K562 (cell line): ENCODE results near the gene SGO1. TPM values are rescaled to one million over a fixed set of nuclear protein-coding genes. Genes with fewer than 3 reads are reported as not detected.

Experiments used
- ATAC-seq: fragments of 200-7000 bp; cut with Tn5 transposase; 3 replicates; pipeline ENCODE4 v1.9.1; 2020; ENCODE audit warnings: moderate library complexity
- BruUV-seq: library from RNA; stranded (reverse); fragments of 400-500 nt; replicated peaks from 2 replicates; lab custom pipeline; 2021; lab: Mats Ljungman, UMichigan
- CTCF ChIA-PET: fragments of 300-600 bp; formaldehyde crosslinking; extraction: SDS; loops from one replicate; lab custom pipeline; 2021; ENCODE audit warnings: low intra/inter-chr PET ratio; lab: Yijun Ruan, JAX
- POLR2A ChIA-PET: fragments of 300-600, 350-650 bp; sonication (Branson Sonifier 250); formaldehyde crosslinking; extraction: SDS; loops from one replicate; lab custom pipeline; 2021; ENCODE audit warnings: antibody characterized with exemption, inconsistent platforms; lab: Yijun Ruan, JAX
- DNase-seq, 4 experiments: peaks; one replicate each; pipeline versions ENCODE4 v3.0.0 to v3.0.0-alpha.2; 2011 to 2018; ENCODE audit warnings: low spot score in 3 of 4, mixed read lengths in 3 of 4; ENCODE audit errors: extremely low read depth in 1 of 4
- FAIRE-seq: peaks from 2 replicates; lab custom pipeline; 2011; peaks lifted over from hg19 to GRCh38; lab: Jason Lieb, UNC
- H2AFZ ChIP-seq: 2 replicates; pipeline ENCODE4 v1.6.0; 2011; ENCODE audit warnings: low read depth, low read length, control low read depth, inconsistent platforms
- H3K27ac ChIP-seq: fragments of 200-600 bp; 3 replicates; pipeline ENCODE4 v1.8.0; 2011; ENCODE audit warnings: low read depth, mild to moderate bottlenecking, control low read depth, inconsistent platforms, low read length, moderate library complexity, mixed read lengths; ENCODE audit errors: extremely low read depth
- H3K27me3 ChIP-seq, 2 experiments: fragments of 300-600 bp in 1 of 2; 2 replicates in 1 of 2; 3 replicates in 1 of 2; pipeline versions ENCODE4 v1.6.0 to v1.8.0; 2011; ENCODE audit warnings: inconsistent platforms in 2 of 2, low read length in 2 of 2, mild to moderate bottlenecking in 1 of 2, mixed read lengths in 1 of 2, moderate library complexity in 1 of 2; ENCODE audit not compliant: control insufficient read depth in 2 of 2, insufficient read depth in 2 of 2
- H3K36me3 ChIP-seq: fragments of 300-600 bp; 3 replicates; pipeline ENCODE4 v1.8.0; 2011; ENCODE audit warnings: mild to moderate bottlenecking, low read length, inconsistent platforms; ENCODE audit not compliant: control insufficient read depth, insufficient read depth
- H3K4me1 ChIP-seq, 2 experiments: fragments of 200-600 bp in 1 of 2; replicated peaks in 1 of 2; 2 replicates in 1 of 2; 3 replicates in 1 of 2; pipeline versions ENCODE4 v1.5.1 to v1.8.0; 2011; ENCODE audit warnings: inconsistent platforms in 2 of 2, low read length in 2 of 2, mild to moderate bottlenecking in 1 of 2, mixed read lengths in 1 of 2, moderate library complexity in 1 of 2; ENCODE audit not compliant: control insufficient read depth in 2 of 2, insufficient read depth in 2 of 2
- H3K4me2 ChIP-seq: 2 replicates; pipeline ENCODE4 v1.6.1; 2011; ENCODE audit warnings: low read length, control low read depth, inconsistent platforms, mixed read lengths; ENCODE audit not compliant: insufficient read depth
- H3K4me3 ChIP-seq: fragments of 200-600 bp; sonication (generic), shearing (Covaris generic); 2 replicates; pipeline ENCODE4 v1.5.1; 2016; ENCODE audit warnings: control low read depth, inconsistent platforms
- H3K79me2 ChIP-seq: fragments of 200-600 bp; 3 replicates; pipeline ENCODE4 v1.8.0; 2011; ENCODE audit warnings: low read length, inconsistent platforms; ENCODE audit not compliant: control insufficient read depth, insufficient read depth
- H3K9ac ChIP-seq, 2 experiments: 2 replicates each; pipeline versions ENCODE4 v1.6.0 to v1.6.1; 2011; ENCODE audit warnings: low read depth in 2 of 2, low read length in 2 of 2, control low read depth in 1 of 2, inconsistent platforms in 1 of 2, mild to moderate bottlenecking in 1 of 2, mixed read lengths in 1 of 2; ENCODE audit not compliant: insufficient read depth in 1 of 2
- H3K9me1 ChIP-seq: one replicate; pipeline ENCODE4 v1.6.0; 2011; ENCODE audit warnings: inconsistent platforms, mild to moderate bottlenecking, low read length, moderate library complexity; ENCODE audit not compliant: control insufficient read depth, insufficient read depth
- H3K9me3 ChIP-seq: replicated peaks from 2 replicates; pipeline ENCODE4 v1.5.1; 2011; ENCODE audit warnings: low read depth, low read length, inconsistent platforms; ENCODE audit not compliant: control insufficient read depth, insufficient read depth
- H4K20me1 ChIP-seq: replicated peaks from 2 replicates; pipeline ENCODE4 v1.6.1; 2011; ENCODE audit warnings: low read length, inconsistent platforms, mixed read lengths; ENCODE audit not compliant: control insufficient read depth, insufficient read depth
- ETS2 ChIP-seq: IDR thresholded peaks from 2 replicates; pipeline ENCODE4 v1.6.1; 2016; ENCODE audit warnings: borderline replicate concordance, missing genetic modification characterization, mild to moderate bottlenecking, moderate library complexity, missing compliant biosample characterization; ENCODE audit not compliant: poor library complexity, severe bottlenecking
- KLF6 ChIP-seq: fragments of 250-450 bp; sonication (Bioruptor Pico); IDR thresholded peaks from 2 replicates; pipeline ENCODE4 v1.4.0; 2020; ENCODE audit warnings: mild to moderate bottlenecking, moderate library complexity, borderline replicate concordance
- L3MBTL2 ChIP-seq: fragments of 450-650 bp; IDR thresholded peaks from 2 replicates; pipeline ENCODE4 v1.6.1; 2016; ENCODE audit warnings: mild to moderate bottlenecking, moderate library complexity
- TAL1 ChIP-seq: fragments of 450-650 bp; IDR thresholded peaks from 2 replicates; pipeline ENCODE4 v1.6.1; 2016; ENCODE audit warnings: mild to moderate bottlenecking
- ZNF717 ChIP-seq: fragments of 250-450 bp; sonication (Bioruptor Pico); IDR thresholded peaks from 2 replicates; pipeline ENCODE4 v1.5.0; 2021
- WGBS: fragments of 100-300 bp; shearing (Covaris generic); methylation state at CpG from one replicate; pipeline ENCODE4 v1.1.6; 2016; ENCODE audit warnings: low coverage, mixed read lengths; ENCODE audit not compliant: insufficient coverage; ENCODE audit errors: missing lambda C conversion rate; 5-methylcytosine and 5-hydroxymethylcytosine counted together
- in situ Hi-C: fragments of 300-500 bp; cut with MboI; formaldehyde crosslinking; loops from 4 replicates; pipeline ENCODE4 v1.15.0; 2018; ENCODE audit warnings: inconsistent platforms, mixed read lengths
- intact Hi-C: fragments of 100-400 bp; cut with micrococcal nuclease; formaldehyde crosslinking; loops from 2 replicates; pipeline ENCODE4 v1.14.2; 2022
- polyA plus RNA-seq, 8 experiments: library from polyadenylated mRNA; depleted of rRNA in 4 of 8; stranded (reverse) in 5 of 8; unstranded in 3 of 8; fragments of >200 nt; fragmentation: Nextera tagmentation in 2 of 8; fragmentation: Illumina TruSeq in 1 of 8; extraction: Ambion mirVana in 2 of 8; extraction: Trizol in 1 of 8; gene quantifications; 2 replicates each; pipeline versions ENCODE4 v1.2.1 to v1.2.3, GENCODE V29; 2011 to 2014; ENCODE audit warnings: inconsistent platforms in 1 of 8, missing spikeins in 1 of 8
- total RNA-seq, 7 experiments: library from RNA; depleted of rRNA in 6 of 7; stranded (reverse); fragments of >200 nt in 6 of 7; fragmentation: Illumina TruSeq in 2 of 7; extraction: Trizol in 2 of 7; gene quantifications; 2 replicates each; pipeline versions ENCODE4 v1.2.1 to v1.2.3, GENCODE V29; 2011 to 2021; ENCODE audit warnings: low replicate concordance in 1 of 7
- TF ChIP-seq, protein P1 (sequence below), 2 experiments: fragments of 450-650 bp; IDR thresholded peaks; 2 replicates each; pipeline ENCODE4 v1.6.1; 2016
- TF ChIP-seq, protein P2 (sequence below): fragments of 200-800 bp; sonication (Bioruptor generic); IDR thresholded peaks from 2 replicates; pipeline ENCODE4 v1.6.1; 2017; ENCODE audit warnings: missing genetic modification characterization, missing compliant biosample characterization
- TF ChIP-seq, protein P3 (sequence below): fragments of 150-350 bp; conservative IDR thresholded peaks from 2 replicates; pipeline ENCODE4 v1.6.1; 2014; ENCODE audit warnings: low read length

SGO1 gene
- total and polyA plus RNA-seq, 9 of the 15 experiments (the other 6 are each of a cell fraction or from before 2014, with no cell fraction given): 13.7 to 57.3 (median 28.2) TPM

DNA sequence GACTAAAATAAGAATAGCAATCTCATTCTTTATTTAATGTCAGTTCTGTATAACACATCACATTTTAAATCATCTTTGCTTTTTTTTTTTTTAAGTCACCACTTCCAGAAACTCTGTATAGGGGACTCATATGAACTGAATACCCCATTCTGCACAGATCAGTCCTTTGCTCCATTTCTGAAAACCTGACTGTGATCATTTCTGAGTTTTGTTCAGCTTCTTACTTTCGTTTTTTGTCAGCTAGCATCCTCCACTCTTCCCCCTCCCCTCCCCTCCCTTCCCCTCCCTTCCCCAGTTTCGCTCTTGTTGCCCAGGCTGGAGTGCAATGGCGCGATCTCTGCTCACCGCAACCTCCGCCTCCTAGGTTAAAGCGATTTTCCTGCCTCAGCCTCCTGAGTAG, 49.8 kb upstream of the SGO1 start:
- Histone ChIP-seq H3K27me3 (no peaks in the 10 kb centered on the region), H3K9me3 (no peaks in the 10 kb centered on the region), H3K4me1 (no peaks in the 10 kb centered on the region), H3K9me1 (no peaks in the 10 kb centered on the region), H3K27ac (no peak overlapping the region), H3K4me2 (no peak overlapping the region), H3K36me3 (no peaks in the 10 kb centered on the region), H3K4me3 (no peak overlapping the region), H2AFZ (peak overlapping the region; percentile 18; the same call in 1 of the 2 replicates), H3K79me2 (no peaks in the 10 kb centered on the region), H4K20me1 (no peaks in the 10 kb centered on the region), H3K9ac (no peak overlapping the region)
- ATAC-seq: no peak
- intact Hi-C loops (no loop called here), in situ Hi-C loops (loop anchor here (10.0 kb wide), 1 partner anchor 419 kb away; no protein-coding TSS in a partner anchor)
- ChIA-PET CTCF (no interaction called here), POLR2A (no interaction called here)
- no TSS peak for BruUV-seq
- 11% methylated on average over 2 of the region's 7 CpGs for WGBS
- no peak for DNase-seq
- no peak for TF ChIP-seq L3MBTL2
- FAIRE-seq: no peak

DNA sequence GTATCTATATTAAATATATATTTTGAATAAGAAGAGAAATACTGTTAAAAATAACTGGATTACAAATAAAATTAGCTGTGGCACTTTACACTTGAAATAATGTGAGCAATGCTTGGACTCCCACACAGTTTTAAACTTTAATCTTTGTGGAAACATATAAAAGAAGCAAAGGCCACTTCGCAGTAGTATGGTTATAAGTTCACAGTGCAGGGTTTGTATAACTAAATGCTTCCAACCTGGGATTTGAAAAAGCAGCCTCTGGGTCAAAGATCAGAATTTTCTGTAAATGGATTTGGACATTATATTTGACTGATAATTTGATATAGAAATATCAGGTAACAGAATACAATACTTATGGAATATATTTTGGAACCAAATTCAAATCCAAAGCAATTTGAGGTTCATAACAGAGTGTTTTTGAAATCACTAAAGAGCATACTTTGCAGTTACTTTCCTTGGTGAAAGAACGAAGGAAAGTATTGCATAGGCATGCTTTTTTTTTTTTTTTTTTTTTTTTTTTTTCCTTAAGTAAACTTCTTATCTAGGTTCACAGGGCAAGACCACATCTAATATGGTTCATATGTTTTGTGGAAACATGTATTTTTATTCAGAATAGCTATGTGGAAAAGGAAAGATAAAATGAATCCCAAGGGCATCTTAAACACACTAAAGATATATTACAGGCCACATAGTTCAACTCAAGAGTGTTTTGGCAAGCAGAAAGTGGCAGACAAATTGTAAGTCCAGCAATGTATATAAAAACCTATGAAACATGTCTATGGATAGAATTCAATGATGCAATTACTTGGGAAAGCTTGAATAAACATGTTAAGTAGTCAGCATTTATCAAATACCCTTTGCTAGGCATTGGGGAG, 47.1 kb upstream of the SGO1 start:
- DNase-seq (no peak), ATAC-seq (no peak), FAIRE-seq (no peak)
- Histone ChIP-seq H2AFZ (peak overlapping the region; percentile 5; the same call in 1 of the 2 replicates), H3K9me3 (no peaks in the 10 kb centered on the region), H3K79me2 (no peaks in the 10 kb centered on the region), H3K36me3 (no peaks in the 10 kb centered on the region), H3K9me1 (no peaks in the 10 kb centered on the region), H4K20me1 (no peaks in the 10 kb centered on the region), H3K27me3 (no peaks in the 10 kb centered on the region), H3K4me1 (no peaks in the 10 kb centered on the region), H3K27ac (no peak overlapping the region), H3K4me3 (no peak overlapping the region), H3K9ac (no peak overlapping the region), H3K4me2 (no peak overlapping the region)
- CTCF ChIA-PET: no interaction called here
- intact Hi-C loops: no loop called here
- WGBS: 7% methylated on average over 2 of the region's 2 CpGs
- in situ Hi-C loops: loop anchor here (10.0 kb wide), 1 partner anchor 422 kb away; no protein-coding TSS in a partner anchor
- POLR2A ChIA-PET: interaction anchor here (0.6 kb wide), 1 partner anchor 92 kb away, joined by 5 read pairs; no protein-coding TSS in a partner anchor
- no TSS peak for BruUV-seq
- TF ChIP-seq TAL1: no peak
- TF ChIP-seq KLF6 (CRISPR knock-in tag): no peak
- TF ChIP-seq, protein P1, sequence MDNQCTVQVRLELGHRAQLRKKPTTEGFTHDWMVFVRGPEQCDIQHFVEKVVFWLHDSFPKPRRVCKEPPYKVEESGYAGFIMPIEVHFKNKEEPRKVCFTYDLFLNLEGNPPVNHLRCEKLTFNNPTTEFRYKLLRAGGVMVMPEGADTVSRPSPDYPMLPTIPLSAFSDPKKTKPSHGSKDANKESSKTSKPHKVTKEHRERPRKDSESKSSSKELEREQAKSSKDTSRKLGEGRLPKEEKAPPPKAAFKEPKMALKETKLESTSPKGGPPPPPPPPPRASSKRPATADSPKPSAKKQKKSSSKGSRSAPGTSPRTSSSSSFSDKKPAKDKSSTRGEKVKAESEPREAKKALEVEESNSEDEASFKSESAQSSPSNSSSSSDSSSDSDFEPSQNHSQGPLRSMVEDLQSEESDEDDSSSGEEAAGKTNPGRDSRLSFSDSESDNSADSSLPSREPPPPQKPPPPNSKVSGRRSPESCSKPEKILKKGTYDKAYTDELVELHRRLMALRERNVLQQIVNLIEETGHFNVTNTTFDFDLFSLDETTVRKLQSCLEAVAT (IDR thresholded peaks at IDR 0.05): no peak
- no peak for TF ChIP-seq ZNF717 (CRISPR knock-in tag)
- TF ChIP-seq, protein P2, sequence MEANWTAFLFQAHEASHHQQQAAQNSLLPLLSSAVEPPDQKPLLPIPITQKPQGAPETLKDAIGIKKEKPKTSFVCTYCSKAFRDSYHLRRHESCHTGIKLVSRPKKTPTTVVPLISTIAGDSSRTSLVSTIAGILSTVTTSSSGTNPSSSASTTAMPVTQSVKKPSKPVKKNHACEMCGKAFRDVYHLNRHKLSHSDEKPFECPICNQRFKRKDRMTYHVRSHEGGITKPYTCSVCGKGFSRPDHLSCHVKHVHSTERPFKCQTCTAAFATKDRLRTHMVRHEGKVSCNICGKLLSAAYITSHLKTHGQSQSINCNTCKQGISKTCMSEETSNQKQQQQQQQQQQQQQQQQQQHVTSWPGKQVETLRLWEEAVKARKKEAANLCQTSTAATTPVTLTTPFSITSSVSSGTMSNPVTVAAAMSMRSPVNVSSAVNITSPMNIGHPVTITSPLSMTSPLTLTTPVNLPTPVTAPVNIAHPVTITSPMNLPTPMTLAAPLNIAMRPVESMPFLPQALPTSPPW: no peak
- TF ChIP-seq, protein P3, sequence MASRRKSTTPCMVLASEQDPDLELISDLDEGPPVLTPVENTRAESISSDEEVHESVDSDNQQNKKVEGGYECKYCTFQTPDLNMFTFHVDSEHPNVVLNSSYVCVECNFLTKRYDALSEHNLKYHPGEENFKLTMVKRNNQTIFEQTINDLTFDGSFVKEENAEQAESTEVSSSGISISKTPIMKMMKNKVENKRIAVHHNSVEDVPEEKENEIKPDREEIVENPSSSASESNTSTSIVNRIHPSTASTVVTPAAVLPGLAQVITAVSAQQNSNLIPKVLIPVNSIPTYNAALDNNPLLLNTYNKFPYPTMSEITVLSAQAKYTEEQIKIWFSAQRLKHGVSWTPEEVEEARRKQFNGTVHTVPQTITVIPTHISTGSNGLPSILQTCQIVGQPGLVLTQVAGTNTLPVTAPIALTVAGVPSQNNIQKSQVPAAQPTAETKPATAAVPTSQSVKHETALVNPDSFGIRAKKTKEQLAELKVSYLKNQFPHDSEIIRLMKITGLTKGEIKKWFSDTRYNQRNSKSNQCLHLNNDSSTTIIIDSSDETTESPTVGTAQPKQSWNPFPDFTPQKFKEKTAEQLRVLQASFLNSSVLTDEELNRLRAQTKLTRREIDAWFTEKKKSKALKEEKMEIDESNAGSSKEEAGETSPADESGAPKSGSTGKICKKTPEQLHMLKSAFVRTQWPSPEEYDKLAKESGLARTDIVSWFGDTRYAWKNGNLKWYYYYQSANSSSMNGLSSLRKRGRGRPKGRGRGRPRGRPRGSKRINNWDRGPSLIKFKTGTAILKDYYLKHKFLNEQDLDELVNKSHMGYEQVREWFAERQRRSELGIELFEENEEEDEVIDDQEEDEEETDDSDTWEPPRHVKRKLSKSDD: no peak
- TF ChIP-seq ETS2 (tag): no peak
